OCI-M1 (cell line): Measurements from ENCODE around the gene EMC8.
"Not testable (repeated sequence)": the region's sequence is repeated elsewhere in the genome, so short reads cannot be mapped to it uniquely, and the experiment has no call there.

Source experiments
- DNase-seq: peaks from one replicate; lab custom pipeline; 2025; lab: John Stamatoyannopoulos, UW

The EMC8 gene

DNA sequence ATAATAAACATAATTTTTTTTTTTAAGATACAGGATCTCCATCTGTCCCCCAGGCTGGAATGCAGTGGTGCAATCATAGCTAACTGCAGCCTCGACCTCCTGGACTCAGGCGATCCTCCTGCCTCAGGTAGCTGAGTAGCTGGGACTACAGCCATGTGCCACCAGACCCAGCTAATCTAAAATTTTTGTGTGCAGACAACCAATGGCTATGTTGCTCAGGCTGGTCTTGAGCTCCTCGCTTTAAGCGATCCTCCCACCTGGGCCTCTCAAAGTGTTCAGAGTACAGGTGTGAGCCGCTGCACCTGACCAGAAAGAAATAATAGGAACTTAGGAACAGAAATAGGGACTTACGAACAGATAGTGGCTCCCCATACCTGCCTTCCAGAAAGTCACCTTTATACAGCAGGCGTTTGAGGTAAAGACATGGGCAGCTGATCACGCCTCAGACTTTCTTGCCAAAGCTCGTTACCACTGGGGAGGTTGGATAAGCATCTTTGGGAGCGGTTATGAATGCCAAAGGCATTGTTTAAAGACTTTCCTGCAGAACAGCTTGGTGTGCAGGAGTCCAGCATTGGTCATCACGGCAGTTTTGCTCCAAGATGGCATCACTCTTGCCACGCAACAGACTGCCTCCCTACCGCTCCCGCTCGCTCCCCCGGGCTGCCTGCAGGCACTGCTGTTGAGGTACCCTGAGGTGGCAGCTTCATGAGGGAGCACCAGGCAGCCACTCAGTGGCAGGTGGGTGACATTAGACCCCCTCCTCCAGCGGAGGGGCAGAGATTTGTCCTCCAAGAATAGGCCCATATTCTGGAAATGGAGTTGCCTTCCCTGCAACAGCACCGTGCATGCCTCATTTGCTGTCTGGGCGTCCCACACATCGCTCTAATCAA, 13.7 kb upstream of the EMC8 start:
- DNase-seq, result no peak

DNA sequence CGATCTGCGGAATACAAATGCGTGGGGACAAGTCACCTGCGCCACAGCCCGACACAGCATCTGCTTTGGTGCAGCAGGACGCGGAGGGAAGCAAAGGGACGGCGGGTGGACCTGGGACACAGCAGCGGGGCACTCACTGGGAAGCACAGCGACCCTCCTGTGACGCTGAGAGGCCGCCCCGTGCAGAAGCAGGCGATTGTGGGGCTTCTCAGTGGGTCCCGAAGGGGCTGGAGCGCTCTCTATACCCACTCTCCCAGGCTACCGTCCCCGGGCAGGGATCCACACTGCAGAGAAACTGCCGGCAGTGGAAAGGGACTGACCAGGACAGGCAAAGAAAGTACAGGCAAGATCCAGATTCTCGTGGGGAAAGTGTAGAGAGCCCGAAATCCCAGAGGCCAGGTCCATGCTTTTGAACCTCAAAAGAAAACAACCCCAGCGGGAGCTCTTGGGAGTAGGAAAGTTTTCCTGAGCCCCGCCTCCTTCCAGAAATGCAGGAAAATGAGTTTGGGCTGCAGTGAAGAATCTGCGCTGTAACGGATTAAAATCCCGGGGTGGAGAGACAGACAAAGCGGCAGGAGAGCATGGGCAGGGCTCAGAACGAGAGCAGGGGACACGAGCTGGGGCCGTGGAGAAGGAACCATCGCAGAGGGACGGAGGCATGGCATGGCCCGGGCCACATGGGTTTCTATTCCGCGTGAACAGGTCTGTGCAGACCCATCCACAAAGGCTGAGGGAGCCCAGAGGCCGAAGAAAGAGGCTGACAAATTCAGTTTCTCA, 12.9 kb upstream of the EMC8 start:
- no peak for DNase-seq

DNA sequence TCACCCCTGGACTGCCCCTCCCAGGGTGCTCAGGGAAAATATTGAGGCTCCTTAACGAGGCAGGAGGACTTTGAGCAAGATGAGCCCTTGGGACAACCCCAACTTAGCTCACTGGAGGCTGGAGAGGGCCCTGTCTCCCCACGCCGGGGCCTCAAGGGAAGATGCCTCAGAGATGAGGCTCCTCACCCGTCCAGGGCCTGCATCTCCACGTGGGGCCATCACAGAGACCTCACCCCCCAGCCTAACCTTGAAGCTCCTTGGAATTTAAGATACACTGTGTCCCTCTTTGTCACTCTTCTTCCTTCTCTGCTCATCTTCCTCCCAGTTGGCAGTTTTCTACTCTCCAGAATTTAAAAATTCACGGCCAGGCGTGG, 11.4 kb upstream of the EMC8 start:
- DNase-seq, result no peak

DNA sequence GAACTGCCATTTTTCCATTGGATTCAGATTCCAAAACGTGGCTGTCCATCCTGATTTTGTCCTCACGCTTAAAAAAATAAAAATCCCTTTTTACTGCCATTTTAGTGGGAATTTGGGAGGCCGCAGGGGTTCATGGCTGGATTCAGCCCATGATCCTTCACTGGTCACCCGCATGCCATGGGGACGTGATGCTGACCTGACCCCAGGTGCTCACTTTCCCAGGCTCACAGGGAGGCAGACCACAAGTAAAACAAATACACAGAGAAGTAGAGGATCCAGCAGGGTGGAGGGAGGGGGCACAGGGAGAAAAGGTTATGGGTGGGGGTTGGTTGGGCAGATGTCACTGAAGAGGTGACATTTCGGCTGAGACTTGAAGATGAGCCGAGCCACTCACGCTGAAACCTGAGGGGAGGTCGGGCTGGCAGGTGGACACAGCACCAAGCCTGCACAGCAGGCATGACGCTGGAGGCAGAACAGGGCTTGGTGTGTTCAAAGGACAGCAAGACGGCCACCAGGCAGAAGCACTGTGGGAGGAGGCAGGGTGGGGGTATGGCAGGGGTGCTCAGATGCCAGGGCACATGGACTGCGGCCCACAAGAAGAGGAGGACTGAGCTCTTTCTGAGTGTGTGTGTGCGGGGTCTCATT, 10.9 kb upstream of the EMC8 start:
- DNase-seq, result no peak

DNA sequence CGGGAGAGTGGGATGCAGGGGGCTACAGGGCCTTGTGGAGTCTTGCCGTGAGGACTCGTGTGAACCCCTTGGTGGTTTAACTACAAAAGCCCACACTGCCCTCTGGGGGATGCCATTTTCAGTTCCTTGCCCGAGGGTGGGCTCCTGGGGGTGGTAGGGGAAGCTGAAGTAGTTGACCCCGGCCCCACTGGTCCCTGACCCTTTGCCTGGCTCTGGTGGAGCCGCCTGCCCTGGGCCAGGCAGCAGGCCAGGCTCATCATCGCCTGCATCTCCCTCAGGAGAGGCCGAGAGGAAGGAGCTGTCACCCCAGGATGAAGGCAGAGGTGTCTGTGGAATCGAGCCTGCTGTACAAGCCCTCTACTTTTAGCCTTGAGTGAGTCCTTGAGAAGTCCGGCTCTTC, 10.3 kb upstream of the EMC8 start:
- DNase-seq, result no peak

DNA sequence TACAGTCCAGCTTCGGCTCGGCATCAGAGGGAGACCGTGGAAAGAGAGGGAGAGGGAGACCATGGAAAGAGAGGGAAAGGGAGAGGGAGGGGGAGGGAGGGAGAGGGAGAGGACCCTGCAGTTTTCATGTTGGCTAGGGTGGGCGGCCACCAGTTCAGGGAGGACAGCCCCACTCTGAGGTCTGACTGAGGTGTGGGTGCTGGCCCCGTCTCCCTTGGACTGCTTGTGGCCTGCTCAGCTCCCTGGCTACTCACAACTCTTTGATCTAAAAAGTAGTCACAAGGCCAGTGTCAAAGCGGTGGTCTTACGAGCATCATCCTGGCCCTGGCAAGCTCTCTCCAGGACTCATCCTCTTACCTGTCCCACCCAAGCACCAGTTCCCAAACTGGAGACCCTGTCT, 9.6 kb upstream of the EMC8 start:
- no peak for DNase-seq

DNA sequence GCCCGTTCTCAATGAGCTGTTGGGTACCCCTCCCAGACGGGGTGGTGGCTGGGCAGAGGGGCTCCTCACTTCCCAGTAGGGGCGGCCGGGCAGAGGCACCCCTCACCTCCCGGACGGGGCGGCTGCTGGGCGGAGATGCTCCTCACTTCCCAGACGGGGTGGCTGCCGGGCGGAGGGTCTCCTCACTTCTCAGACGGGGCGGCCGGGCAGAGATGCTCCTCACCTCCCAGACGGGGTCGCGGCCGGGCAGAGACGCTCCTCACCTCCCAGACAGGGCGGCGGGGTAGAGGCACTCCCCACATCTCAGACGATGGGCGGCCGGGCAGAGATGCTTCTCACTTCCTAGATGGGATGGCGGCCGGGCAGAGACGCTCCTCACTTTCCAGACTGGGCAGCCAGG, 8.8 kb upstream of the EMC8 start:
- DNase-seq, result not testable (repeated sequence)

DNA sequence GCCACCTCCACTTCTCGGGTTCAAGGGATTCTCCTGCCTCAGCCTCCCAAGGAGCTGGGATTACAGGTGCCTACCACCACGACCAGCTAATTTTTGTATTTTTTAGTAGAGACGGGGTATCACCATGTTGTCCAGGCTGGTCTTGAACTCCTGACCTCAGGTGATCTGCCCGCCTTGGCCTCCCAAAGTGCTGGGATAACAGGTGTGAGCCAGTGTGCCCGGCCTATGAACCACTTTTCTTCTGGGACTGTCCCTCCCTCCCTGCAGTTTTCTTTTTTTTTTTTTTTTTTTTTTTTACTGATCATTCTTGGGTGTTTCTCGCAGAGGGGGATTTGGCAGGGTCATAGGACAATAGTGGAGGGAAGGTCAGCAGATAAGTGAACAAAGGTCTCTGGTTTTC, 8.0 kb upstream of the EMC8 start:
- DNase-seq, result not testable (repeated sequence)

DNA sequence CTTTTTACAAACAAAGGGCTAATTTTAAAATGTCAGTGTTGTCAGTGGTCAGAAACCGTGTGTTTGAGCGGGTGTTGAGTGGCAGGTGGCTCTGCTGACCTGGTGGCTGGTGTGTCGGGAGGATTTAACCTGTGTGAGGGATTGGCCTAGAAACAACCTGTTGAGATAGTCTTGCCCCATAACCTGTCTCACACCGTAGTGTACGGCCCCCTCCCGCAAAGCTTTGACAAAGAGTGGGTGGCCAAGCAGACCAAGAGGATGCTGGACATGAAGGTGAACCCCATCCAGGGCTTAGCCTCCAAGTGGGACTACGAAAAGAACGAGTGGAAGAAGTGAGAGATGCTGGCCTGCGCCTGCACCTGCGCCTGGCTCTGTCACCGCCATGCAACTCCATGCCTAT, 7.2 kb upstream of the EMC8 start:
- no peak for DNase-seq

DNA sequence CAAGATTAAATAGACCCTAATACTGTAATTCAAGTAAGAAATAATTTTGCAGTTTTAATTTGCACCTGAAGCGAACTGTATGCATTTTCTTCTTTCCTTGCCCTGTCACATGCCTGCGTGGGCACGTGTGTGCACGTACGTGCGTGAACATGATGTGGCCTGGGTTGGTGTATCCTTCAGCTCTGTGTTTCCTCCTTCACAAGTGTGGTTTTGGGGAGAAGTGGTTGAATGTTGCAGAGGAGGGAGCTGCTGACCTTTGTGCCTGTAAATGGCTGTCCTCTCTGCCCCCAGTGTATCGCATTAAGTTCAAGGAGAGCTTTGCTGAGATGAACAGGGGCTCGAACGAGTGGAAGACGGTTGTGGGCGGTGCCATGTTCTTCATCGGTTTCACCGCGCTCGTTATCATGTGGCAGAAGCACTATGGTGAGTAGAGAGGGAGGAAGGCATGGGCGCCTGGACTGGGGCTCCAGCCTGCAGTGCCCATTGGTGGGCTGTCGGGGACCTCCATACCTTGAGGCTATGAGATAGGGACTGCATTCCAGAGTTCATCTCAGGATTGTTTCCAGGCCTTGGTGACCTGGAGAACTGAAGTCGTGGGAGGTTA, 6.2 kb upstream of the EMC8 start:
- no peak for DNase-seq

DNA sequence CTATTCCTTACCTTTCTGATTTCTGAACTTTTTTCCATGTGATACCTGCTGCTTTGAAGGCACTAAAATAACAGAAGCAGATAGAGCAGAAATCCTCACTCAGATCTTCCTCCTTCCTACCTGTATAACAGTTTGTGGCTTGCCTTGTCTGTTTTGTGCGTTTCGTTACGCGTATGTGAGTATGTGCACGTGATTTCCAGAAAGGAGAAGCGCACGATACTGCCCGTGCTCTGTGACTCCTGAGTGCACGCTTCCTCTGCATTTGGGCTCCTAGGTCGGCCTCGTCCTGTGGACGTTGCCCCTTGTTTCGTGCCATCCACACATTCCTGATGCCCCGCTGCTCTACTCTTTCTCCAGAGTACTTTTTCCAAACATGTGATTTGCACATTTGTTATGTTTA, 4.2 kb upstream of the EMC8 start:
- DNase-seq, result no peak

DNA sequence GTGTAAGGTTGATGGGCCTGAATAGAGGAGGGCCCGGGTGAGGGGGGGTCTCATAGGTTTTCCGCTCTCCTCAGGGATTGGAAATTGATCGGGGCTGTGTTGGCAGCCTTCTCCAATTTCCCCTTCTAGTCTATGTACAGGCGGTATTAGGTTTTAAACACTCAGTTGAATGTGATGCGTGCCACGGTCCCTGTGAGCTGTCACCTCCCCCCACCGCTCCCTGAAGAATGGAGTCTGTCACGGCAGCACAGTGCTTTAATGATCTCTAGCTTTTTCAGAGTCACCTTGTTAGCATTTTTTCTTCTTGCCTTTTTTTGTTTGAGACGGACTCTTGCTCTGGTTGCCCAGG, 951 bp upstream of the EMC8 start:
- peak; percentile 46 for DNase-seq

DNA sequence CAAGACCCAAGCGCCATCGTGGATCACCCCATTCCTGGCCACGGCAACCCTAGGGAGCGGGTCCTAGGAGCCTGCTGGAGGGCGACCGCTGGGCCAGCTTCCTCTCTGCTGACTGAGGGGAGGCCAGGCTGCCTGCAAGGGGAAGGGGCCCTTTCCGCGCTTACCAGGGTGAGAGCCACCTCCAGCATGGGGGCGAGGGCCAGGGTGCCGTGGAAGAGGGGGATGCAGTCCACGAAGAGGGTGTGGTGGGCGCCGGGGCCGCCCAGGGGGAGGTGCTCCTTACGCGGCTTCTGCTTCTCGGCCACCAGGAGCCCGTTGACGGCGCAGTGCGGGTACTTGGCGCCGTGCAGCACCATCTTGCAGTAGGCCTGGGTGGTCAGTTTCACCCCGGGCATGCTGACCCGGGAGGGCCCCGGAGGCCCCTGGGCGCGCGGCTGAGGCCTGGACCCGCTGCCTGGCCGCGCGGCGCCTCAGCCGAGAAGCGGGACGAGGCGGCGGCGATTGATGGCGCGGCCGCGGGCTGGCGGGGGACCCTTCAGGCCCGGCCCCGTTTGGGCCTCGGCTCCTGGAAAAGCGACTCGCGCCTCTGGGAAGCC, 345 bp downstream of the EMC8 start:
- no peak for DNase-seq

DNA sequence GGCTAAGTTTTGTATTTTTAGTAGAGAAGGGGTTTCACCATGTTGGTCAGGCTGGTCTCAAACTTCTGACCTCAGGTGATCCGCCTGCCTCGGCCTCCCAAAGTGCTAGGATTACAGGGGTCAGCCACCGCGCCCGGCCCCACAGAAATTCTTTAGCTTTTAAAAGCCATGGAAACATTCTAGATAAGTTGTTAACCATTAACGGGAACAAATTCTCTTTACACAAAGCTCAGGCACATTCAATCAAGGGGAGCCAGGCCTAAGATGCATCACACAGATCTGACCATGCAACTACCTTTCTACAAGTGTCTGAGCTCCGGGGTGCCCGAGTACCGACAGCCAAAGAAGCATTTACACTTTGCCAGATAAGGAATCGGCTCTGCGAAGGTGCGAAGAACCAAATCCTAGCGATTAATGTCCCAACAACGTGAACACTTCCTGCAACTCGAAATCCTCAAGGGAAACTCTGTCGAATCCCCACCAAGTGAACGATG, 1.0 kb downstream of the EMC8 start:
- DNase-seq, result peak; percentile 6

DNA sequence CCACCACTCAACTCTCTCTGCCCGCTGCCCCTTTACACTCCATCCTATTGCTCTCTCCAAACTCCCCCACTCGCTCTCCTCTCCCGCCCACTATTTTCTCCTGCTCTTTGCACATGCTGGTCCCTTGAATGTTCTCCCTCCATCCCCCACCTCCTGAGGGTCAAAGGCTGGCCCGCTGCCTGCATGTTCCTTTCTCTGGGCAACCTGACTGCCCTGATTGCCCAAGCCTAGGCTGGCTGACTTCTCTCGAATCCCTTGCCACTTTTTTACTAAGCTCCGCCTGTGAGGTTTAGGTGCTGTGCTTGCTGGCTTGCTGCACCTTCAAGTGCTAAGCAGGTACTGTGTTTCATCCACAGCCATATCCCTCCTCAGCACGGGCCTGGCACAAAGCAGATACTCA, 2.7 kb downstream of the EMC8 start:
- no peak for DNase-seq

DNA sequence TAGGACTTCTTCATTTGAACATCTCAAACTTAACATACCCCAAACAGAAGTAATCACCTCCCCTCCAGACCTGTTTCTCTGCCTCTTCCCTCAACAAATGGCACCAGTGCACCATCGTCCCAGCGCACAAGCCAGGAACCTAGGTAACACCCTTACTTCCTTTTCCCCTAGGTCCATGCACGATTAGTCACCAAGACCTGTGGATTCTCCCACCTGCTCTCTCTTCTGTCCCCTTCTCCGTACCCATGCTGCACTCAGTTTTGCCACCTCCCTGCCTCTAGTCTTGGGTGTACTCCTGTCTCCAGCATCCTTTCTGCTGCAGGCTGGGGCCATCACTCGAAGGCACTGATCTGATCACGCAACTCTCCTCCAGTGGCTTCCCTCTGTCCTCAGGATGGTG, 3.2 kb downstream of the EMC8 start:
- no peak for DNase-seq

DNA sequence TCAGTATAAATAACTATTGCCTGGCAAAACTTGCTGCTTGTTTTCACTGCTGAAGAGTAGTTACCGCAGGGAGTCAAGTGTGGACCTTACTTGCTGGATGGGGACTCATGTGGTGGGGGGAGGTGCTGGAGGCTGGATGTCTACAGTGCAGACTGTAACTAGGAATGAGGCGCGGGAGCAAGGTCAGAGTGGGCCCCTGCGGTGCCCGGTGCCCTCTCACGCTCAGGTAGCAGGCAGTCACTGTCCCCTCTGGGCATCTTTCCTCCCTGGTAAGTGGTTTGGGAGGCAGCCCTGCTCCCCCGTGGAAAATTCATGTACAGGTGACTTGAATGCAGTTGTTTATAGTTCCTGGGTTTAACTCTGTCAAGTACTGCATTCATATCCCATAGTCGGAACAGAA, 4.6 kb downstream of the EMC8 start:
- no peak for DNase-seq

DNA sequence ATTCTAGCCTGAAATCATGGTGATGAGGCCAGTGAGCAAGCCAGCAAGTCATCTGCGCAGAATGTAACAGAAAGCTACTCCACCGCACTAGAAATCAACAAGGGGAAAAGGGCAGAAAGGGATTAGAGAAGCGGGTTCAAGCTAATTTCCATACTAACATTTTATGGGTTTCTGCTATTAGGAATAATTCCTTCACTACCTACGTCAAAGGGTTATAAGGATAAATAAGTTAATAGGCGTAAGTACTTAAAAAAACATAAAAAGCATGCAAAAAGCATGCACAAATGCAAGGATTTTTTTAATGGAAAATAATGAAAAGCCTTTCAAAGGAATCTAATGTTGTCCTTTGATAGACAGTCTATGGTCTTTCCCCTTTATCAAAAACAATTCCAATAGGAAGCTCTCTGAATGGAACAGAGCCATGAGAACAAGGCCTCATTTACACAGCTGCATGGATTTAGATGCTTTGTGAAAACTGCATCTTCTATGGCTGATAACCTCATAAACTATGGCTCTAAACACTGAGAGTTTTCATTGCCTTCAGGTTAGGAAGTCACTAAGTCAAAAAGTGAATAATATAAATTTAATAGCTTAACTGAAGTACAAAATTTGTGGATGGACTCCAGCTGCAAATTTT, 5.6 kb downstream of the EMC8 start:
- no peak for DNase-seq

DNA sequence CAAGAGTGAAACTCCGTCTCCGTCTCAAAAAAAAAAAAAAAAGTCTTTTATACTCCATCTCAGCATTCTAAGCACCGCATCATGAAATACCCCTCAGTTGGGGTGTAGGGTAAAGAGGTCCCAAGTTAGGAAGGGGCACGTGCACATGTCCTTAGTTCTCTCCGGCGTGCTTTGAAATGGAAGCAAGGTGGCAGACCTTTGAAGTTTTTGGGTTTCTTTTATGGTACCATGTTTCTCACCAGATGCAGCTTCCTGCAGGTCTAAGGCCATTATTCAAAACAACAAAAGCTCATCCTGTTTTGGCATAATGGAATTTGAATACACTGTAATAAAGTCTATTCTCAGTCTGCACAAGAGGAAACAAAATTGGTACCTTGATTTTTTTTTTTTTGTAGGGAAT, 9.6 kb downstream of the EMC8 start:
- DNase-seq, result no peak

DNA sequence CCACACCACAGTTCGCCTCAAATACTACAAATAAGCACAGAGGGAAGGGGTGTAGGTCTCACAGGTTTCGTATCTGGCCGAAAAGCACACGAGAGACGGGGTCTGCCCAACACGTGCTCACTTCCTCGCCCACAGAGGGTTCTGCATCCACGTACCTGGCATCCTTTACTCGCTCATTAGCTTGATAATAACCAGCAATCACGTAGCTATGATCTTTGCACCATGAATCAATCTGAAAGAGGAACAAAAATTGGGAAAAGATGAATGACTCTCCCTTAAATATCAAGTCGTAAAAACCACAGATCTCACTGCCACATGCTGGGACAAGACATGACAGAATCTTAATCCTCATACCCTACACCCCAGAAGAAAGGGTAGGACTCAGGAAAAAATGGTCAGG, 10.5 kb downstream of the EMC8 start:
- DNase-seq, result no peak

DNA sequence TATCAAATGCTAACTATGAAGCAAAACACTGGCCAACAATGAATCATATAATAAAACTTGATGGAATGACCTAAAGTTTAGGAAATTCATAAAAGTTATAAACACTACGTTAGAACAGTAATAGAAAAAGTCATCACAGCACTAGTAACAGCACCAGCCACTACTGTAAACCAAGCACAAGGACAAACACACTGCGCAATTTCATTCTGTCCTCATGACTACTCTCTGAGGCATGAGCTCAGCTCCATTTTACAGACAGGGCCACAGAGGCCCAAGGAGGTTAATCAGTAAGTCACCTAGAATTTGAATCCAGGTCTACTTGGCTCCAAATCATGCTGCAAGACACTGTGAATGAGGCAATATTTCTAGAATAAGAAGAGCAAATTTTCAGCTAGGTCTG, 13.4 kb downstream of the EMC8 start:
- no peak for DNase-seq

DNA sequence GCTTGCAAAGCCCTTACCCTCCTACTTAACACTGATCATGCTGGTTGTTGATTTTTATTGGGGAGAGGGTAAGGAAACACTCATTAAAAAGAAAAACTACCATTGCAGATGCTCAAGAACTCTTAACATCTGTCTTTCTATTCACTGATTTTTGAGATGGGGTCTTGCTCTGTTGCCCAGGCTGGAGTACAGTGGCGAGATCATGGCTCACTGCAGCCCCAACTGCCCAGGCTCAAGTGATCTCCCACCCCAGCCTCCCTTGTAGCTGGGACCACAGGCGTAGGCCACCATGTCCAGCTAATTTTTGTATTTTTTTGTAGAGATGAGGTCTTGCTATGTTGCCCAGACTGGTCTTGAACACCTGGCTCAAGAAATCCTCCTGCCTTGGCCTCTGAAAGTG, 14.5 kb downstream of the EMC8 start:
- no peak for DNase-seq
